Measurements from ENCODE around the gene NCAPD3.

- no peak for TF ChIP-seq POLR2AphosphoS5 (IDR thresholded peaks at IDR 0.05; ENCODE audit: borderline replicate concordance, low read depth, low read length)
- TF ChIP-seq EZH2 (IDR thresholded peaks at IDR 0.05), result no peak
Measured at GRCh38 chr11:134125507-134125906, 98.3 kb downstream of the NCAPD3 start.
